MM.1S (cell line): ENCODE measurements around the gene DDX20.

Source experiments
- DNase-seq: peaks from one replicate; pipeline ENCODE4 v3.0.0-alpha.2; 2015
- H2AFZ ChIP-seq: fragments of 300-600 bp; sonication (generic); 2 replicates; pipeline ENCODE4 v1.6.0; 2016; ENCODE audit warnings: antibody characterized with exemption, low read length
- H3F3A ChIP-seq: fragments of 300-600 bp; sonication (generic); 2 replicates; pipeline ENCODE4 v1.6.1; 2016; ENCODE audit warnings: mild to moderate bottlenecking, antibody characterized with exemption, low read length, moderate library complexity, mixed read lengths; ENCODE audit not compliant: insufficient read depth
- H3K27ac ChIP-seq: fragments of 300-600 bp; sonication (generic); 2 replicates; pipeline ENCODE4 v1.5.1; 2016; ENCODE audit warnings: mild to moderate bottlenecking, low read length
- H3K27me3 ChIP-seq: fragments of 300-600 bp; sonication (generic); replicated peaks from 2 replicates; pipeline ENCODE4 v1.6.0; 2016; ENCODE audit warnings: low read length; ENCODE audit not compliant: insufficient read depth
- H3K36me3 ChIP-seq: fragments of 300-600 bp; sonication (generic); replicated peaks from 2 replicates; pipeline ENCODE4 v1.6.1; 2016; ENCODE audit warnings: mild to moderate bottlenecking, low read length, mixed read lengths; ENCODE audit not compliant: insufficient read depth
- H3K4me1 ChIP-seq: fragments of 300-600 bp; sonication (generic); 2 replicates; pipeline ENCODE4 v1.6.1; 2016; ENCODE audit warnings: low read length, mixed read lengths
- H3K4me2 ChIP-seq: fragments of 300-600 bp; sonication (generic); 2 replicates; pipeline ENCODE4 v1.6.0; 2016; ENCODE audit warnings: low read depth, low read length
- H3K4me3 ChIP-seq: fragments of 300-600 bp; sonication (generic); 2 replicates; pipeline ENCODE4 v1.5.1; 2016; ENCODE audit warnings: low read length, mixed read lengths
- H3K79me2 ChIP-seq: fragments of 300-600 bp; sonication (generic); 2 replicates; pipeline ENCODE4 v1.6.1; 2016; ENCODE audit warnings: mixed run types, low read length, mixed read lengths
- H3K9ac ChIP-seq: fragments of 300-600 bp; sonication (generic); 2 replicates; pipeline ENCODE4 v1.6.1; 2016; ENCODE audit warnings: low read length, mixed read lengths
- H3K9me2 ChIP-seq: fragments of 300-600 bp; sonication (generic); replicated peaks from 2 replicates; pipeline ENCODE4 v1.6.1; 2016; ENCODE audit warnings: mild to moderate bottlenecking, low read length, mixed read lengths; ENCODE audit not compliant: insufficient read depth
- H3K9me3 ChIP-seq: fragments of 300-600 bp; sonication (generic); replicated peaks from 2 replicates; pipeline ENCODE4 v1.6.1; 2016; ENCODE audit warnings: mild to moderate bottlenecking, low read length, mixed read lengths; ENCODE audit not compliant: insufficient read depth
- H4K20me1 ChIP-seq: fragments of 300-600 bp; sonication (generic); 2 replicates; pipeline ENCODE4 v1.6.1; 2016; ENCODE audit warnings: mild to moderate bottlenecking, low read length, moderate library complexity, mixed read lengths; ENCODE audit not compliant: insufficient read depth
- EZH2 ChIP-seq: fragments of 300-600 bp; sonication (generic); optimal IDR thresholded peaks from 2 replicates; pipeline ENCODE3; 2017; ENCODE audit warnings: low read depth, mild to moderate bottlenecking, antibody characterized with exemption, low read length, mixed read lengths
- EZH2phosphoT487 ChIP-seq: fragments of 300-600 bp; sonication (generic); IDR thresholded peaks from 2 replicates; pipeline ENCODE4 v1.6.1; 2018; ENCODE audit warnings: antibody characterized with exemption, low read length
- TF ChIP-seq, protein P1 (sequence below): fragments of 300-600 bp; sonication (generic); IDR thresholded peaks from 2 replicates; pipeline ENCODE4 v1.5.1; 2016; ENCODE audit warnings: antibody characterized with exemption, low read length, mixed read lengths

The DDX20 gene

DNA sequence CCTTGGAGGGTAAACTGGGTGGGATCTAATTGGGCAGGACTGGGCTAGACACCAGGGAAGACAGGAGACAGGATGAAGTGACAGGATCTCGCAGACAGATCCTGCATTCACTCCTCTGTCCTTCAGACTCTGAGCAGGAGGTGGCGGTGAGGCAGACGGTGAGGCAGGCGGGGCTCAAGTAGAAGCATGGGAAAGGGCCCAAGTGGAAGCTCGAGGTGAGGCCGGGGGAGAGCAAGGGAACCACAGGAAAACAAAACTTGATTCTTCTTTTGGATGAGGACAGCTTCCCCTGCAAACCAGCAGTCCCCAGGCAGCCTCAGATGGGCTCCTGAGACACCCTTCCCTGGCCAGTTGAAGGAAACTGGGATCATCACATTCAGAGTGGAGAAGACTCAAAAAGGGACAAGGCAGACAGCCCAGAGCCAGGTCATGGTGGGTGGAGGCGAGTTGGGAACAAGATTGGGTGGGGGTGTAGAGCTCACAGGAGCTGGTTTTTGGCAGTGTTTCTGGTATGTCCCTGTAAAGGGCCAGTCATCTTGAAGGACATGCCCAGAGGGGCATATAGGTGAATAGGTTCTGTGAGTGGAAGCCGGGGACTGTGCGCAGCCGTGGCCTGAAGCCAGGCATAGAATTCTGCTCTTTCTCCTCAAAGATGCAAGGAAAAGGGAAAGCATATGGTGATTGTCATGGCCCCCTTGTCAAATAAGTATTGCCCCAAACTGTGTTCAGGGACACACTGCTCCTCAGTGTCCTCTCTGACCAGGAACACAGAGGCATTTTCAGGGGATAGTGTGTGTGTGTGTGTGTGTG lies 34.5 kb upstream of the DDX20 start:
- Histone ChIP-seq H3F3A (peaks cover 4% of the 10 kb centered on the region; the same call in 1 of the 2 replicates), H3K79me2 (no peaks in the 10 kb centered on the region), H4K20me1 (no peaks in the 10 kb centered on the region), H3K4me3 (no peak overlapping the region), H3K9ac (no peak overlapping the region), H3K36me3 (no peaks in the 10 kb centered on the region), H3K27ac (no peak overlapping the region), H3K27me3 (no peaks in the 10 kb centered on the region), H3K4me2 (no peak overlapping the region), H3K9me2 (no peaks in the 10 kb centered on the region), H2AFZ (no peak overlapping the region), H3K4me1 (peaks cover 7% of the 10 kb centered on the region), H3K9me3 (no peaks in the 10 kb centered on the region)
- DNase-seq = no peak
- TF ChIP-seq EZH2phosphoT487 (no peak), EZH2 (no peak)
- TF ChIP-seq, protein P1, sequence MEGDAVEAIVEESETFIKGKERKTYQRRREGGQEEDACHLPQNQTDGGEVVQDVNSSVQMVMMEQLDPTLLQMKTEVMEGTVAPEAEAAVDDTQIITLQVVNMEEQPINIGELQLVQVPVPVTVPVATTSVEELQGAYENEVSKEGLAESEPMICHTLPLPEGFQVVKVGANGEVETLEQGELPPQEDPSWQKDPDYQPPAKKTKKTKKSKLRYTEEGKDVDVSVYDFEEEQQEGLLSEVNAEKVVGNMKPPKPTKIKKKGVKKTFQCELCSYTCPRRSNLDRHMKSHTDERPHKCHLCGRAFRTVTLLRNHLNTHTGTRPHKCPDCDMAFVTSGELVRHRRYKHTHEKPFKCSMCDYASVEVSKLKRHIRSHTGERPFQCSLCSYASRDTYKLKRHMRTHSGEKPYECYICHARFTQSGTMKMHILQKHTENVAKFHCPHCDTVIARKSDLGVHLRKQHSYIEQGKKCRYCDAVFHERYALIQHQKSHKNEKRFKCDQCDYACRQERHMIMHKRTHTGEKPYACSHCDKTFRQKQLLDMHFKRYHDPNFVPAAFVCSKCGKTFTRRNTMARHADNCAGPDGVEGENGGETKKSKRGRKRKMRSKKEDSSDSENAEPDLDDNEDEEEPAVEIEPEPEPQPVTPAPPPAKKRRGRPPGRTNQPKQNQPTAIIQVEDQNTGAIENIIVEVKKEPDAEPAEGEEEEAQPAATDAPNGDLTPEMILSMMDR = no peak

DNA sequence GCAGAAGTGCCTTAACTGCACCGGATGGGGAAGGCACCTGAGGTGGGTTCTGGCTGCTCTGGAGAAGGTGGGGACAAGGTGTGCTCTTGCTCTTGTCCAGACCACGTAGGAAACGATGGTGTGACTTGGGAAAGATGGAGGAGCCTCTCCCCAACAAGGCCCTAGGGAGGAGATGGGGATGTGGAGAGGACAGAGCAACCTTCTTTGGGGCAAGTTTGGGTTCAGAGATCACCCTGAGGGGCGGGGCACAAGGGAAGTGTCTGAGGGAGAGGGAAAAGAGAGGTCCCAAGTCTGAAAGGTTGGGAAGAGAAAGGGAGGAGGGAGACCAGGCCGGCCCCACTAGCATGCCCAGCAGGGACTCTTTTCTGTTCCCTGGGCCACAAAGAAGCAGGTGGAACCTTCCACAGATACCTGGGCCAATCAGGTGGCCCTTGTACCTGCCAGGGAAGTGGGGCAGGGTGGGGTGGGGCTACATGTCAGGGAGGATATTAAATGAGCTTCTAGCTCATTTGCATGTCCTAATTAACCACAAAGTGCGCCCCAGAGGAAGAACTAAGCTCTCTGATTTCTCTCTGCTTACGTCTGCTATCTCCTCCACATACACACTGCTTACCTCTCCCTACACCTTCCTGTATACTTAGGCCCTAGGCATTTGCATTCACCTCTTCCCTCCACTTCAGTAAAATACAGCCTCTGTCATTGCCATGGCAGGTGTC lies 32.5 kb upstream of the DDX20 start:
- Histone ChIP-seq H3K27ac (peak overlapping the region; percentile 61; the same call in 1 of the 2 replicates), H3K9ac (no peak overlapping the region), H3K9me3 (no peaks in the 10 kb centered on the region), H3K9me2 (no peaks in the 10 kb centered on the region), H3F3A (peaks cover 4% of the 10 kb centered on the region; the same call in 1 of the 2 replicates), H2AFZ (no peak overlapping the region), H3K79me2 (no peaks in the 10 kb centered on the region), H4K20me1 (no peaks in the 10 kb centered on the region), H3K4me2 (peak overlapping the region; percentile 27), H3K4me3 (no peak overlapping the region), H3K4me1 (peaks cover 7% of the 10 kb centered on the region), H3K27me3 (no peaks in the 10 kb centered on the region), H3K36me3 (no peaks in the 10 kb centered on the region)
- TF ChIP-seq EZH2 (no peak), EZH2phosphoT487 (no peak)
- peak; percentile 42 for DNase-seq

DNA sequence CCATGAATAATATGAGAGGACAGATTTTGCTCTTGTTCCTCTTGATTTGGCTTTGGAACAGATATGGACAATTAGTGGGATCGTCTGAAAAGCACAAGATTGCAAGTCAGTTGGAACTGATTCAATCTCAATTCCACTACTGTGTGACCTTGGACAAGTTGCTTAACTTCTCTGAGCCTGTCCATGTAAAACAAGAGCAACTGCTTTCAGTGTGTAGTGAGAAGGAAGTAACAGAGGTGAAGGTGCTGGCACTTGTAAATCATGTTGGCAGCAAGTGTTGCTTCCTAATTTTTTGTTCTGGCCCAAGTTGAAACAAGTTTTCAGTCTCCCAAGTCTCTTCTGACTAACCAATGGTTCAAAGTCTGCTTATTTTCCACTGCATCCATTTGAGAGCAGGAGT lies 31.8 kb upstream of the DDX20 start:
- Histone ChIP-seq H4K20me1 (no peaks in the 10 kb centered on the region), H2AFZ (no peak overlapping the region), H3K36me3 (no peaks in the 10 kb centered on the region), H3K9me3 (no peaks in the 10 kb centered on the region), H3K9me2 (no peaks in the 10 kb centered on the region), H3K27ac (peak overlapping the region; percentile 61; the same call in 1 of the 2 replicates), H3K27me3 (no peaks in the 10 kb centered on the region), H3F3A (peaks cover 4% of the 10 kb centered on the region; the same call in 1 of the 2 replicates), H3K79me2 (no peaks in the 10 kb centered on the region), H3K4me3 (no peak overlapping the region), H3K4me2 (peak overlapping the region; percentile 27), H3K4me1 (peaks cover 7% of the 10 kb centered on the region), H3K9ac (no peak overlapping the region)
- no peak for DNase-seq
- no peak for TF ChIP-seq EZH2phosphoT487
- TF ChIP-seq EZH2 = no peak
- TF ChIP-seq, protein P1 = no peak

DNA sequence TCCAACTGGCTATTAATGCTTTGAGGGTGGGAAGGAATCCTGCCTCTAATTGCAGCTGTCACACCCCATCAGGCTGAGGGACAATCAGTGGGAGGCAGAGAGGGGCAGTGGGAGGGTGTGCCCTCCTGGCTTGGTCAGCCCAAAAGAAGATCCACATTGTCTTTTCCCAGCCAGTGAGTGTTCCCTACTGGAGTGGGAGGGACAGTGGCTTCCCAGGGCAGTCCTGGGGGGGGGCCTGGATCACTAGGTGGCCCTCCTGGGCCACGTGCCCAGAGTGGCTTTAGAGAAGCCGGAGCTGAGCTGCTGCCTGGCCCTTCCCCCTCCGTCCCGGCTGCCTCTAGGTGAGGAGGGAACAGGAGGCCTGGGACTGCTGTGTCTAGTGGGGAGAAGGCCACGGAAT lies 30.5 kb upstream of the DDX20 start:
- TF ChIP-seq EZH2 (no peak), EZH2phosphoT487 (no peak)
- TF ChIP-seq, protein P1 = no peak
- Histone ChIP-seq H3K4me2 (no peak overlapping the region), H2AFZ (no peak overlapping the region), H3K27me3 (no peaks in the 10 kb centered on the region), H4K20me1 (no peaks in the 10 kb centered on the region), H3K79me2 (no peaks in the 10 kb centered on the region), H3K4me3 (no peak overlapping the region), H3K9me3 (no peaks in the 10 kb centered on the region), H3K9ac (no peak overlapping the region), H3K36me3 (no peaks in the 10 kb centered on the region), H3K9me2 (no peaks in the 10 kb centered on the region), H3F3A (peaks cover 4% of the 10 kb centered on the region; the same call in 1 of the 2 replicates), H3K4me1 (peaks cover 7% of the 10 kb centered on the region), H3K27ac (no peak overlapping the region)
- no peak for DNase-seq
